SH-SY5Y (cell line): ENCODE data around the gene ZFP69B.

ENCODE experiments used
- GATA2 ChIP-seq: IDR thresholded peaks from 2 replicates; pipeline ENCODE4 v1.6.1; 2011; ENCODE audit warnings: mild to moderate bottlenecking, low read depth, low read length
- GATA3 ChIP-seq: IDR thresholded peaks from 2 replicates; pipeline ENCODE4 v1.6.1; 2011; ENCODE audit warnings: low read depth, mild to moderate bottlenecking, low read length, moderate library complexity

Gene ZFP69B

DNA sequence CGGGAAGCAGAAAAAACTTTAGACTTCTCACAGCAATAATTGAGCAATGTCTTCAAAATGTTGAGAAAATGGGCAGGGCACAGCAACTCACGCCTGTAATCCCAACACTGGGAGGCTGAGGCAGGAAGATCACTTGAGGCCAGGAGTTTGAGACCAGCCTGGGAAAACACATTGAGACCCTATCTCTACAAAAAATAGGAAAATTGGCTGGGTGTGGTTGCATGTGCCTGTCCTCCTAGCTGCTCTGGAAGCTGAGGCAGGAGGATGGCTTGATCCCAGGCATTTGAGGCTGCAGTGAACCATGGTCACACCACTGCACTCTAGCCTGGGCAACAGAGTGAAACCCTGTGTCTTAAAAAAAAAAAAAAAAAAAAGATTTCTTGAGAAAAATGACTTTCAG is 19.1 kb downstream of the ZFP69B start:
- TF ChIP-seq GATA2 (no peak), GATA3 (no peak)

DNA sequence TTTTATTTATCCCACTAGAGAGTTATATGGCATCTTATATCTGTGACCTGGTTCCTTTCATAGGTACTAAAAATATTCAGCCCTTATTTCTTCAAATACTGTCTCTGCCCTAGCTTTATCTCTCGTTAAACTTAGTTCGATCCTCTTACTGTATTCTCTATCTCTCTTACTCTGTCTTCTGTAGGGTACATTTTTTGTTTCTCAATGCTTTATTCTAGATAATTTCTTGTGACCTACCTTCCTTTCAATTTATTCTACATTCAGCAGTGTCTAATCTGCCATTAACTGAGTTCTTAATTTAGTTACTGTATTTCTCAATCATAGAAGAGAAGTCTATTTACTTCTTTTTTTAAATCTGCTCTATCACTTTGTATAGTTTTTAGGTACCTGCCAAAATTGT is 25.0 kb downstream of the ZFP69B start:
- TF ChIP-seq GATA3 (no peak), GATA2 (no peak)

DNA sequence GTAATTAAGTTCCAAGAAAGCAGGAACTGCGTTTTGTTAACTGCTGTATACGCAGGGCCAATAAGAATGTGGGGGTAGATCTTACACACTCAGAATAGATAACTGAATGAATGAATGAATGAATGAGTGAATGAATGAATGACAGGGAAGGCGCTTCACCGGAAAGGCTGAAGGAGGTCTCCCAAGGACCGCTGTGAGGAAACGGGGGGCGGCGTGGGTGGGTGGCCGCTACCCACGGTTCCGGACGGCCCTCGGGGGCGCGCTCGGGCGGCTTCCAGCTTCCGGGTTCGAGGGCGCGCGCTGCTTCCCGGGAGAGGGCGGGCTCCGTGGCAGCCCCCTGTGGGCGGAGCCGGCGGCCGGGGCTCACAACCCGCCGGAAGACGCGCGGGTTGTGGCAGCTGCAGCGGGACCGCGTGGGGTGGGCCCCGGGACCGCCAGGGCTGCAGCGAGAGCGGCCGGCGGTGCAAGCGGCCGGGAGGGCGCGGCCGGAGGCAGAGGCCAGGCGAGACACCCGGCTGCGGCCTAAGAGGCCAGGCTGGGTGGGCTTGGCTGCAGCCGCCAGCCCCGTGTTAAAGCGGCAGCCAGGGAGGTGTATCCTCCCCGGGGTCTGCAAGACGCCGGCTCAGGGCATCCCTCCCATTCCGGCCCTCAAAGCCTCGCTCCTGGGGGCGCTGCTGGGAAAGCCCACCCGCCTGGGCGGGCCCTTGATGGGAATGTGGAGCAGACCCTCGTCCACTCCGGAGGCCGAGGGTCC is 26.8 kb downstream of the ZFP69B start, which contains the start of gene ZFP69:
Gene ZFP69, plus strand, starts transcription at position 367 of the 754 bp plus-strand sequence. CDS start 2,072 bp downstream, outside the sequence.
- TF ChIP-seq GATA3 (no peak), GATA2 (no peak)

DNA sequence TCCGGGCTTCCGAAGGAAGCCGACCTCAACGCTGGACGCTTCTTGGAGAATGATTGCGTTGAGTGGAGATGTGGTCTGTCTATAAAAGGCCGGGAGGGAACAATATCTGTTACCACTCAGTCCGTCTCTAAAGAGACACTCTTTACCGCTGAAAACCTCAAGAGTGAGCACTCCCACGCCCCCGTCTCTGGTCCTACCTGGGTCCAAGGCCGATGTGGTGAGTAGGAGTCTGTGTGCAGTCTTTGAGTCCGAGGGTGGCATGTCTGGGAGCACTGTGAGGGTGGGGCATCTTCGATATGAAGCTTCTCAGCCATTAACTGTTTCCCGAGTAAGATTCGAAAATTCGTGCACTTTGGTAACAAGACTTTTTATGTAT is 27.4 kb downstream of the ZFP69B start:
- no peak for TF ChIP-seq GATA2
- no peak for TF ChIP-seq GATA3

DNA sequence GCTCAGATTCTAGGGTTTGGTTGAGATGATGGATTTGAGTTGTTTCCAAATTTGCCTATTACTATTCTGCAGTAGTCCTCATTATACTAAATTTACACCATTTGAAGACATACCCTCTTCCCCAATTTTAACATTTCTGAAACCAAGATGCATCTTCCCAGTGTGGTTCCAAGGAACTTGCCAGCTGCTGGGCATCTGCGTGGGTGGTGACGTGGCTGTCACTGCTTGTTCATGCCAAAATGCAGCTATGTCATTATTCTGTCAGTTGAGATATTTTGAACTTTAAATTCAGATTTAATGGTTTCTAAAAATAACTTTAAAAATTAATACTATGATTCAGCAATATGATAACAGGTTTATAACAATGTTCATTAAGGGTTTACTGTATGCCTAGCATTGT is 28.0 kb downstream of the ZFP69B start:
- no peak for TF ChIP-seq GATA2
- no peak for TF ChIP-seq GATA3

DNA sequence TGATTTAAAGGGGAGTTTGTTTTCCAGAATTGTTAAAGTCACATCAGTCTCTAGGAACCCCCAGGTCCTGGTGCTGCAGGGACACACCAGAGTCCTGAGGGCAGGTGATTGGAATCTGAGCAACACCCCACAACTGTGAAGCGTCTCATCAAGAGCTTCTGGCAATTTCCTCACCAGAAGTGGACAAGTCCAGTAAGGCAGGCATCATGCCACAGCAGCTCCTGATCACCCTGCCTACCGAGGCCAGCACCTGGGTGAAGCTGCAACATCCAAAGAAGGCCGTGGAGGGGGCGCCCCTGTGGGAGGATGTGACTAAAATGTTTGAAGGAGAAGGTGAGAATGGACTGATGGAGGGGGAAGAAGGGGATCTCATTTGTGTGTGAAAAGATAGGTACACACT is 28.9 kb downstream of the ZFP69B start:
- TF ChIP-seq GATA2 (no peak), GATA3 (no peak)

DNA sequence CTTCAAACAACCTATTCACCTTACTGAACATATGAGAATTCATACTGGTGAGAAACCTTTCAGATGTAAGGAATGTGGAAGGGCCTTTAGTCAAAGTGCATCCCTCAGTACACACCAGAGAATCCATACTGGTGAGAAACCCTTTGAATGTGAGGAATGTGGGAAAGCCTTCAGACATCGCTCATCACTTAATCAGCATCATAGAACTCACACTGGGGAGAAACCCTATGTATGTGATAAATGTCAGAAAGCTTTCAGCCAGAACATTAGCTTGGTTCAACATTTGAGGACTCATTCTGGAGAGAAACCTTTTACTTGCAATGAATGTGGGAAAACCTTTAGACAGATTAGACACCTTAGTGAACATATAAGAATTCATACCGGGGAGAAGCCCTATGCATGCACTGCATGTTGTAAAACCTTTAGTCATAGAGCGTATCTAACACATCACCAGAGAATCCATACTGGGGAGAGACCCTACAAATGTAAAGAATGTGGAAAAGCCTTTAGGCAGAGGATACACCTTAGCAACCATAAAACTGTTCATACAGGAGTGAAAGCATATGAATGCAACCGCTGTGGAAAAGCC is 45.1 kb downstream of the ZFP69B start:
- no peak for TF ChIP-seq GATA2
- no peak for TF ChIP-seq GATA3

DNA sequence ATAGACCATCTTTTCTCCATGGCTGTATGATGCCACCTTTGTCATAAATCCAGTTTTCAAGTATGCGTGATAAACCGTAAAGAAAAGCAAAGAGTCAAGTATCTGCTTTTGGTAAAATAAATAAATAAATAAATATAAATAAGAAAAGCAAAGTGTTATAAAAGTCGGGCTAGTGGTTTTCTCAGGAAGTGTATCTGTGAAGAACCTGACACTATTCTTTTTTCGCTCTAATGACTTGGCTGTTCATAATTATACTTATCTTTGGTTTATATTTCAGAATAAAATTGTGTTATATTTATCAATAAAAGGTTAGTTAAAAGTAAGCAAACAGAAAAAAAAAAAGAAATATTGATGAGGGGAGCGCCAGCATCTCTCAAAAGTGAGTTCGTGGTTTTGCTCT is 57.7 kb downstream of the ZFP69B start:
- no peak for TF ChIP-seq GATA3
- no peak for TF ChIP-seq GATA2

DNA sequence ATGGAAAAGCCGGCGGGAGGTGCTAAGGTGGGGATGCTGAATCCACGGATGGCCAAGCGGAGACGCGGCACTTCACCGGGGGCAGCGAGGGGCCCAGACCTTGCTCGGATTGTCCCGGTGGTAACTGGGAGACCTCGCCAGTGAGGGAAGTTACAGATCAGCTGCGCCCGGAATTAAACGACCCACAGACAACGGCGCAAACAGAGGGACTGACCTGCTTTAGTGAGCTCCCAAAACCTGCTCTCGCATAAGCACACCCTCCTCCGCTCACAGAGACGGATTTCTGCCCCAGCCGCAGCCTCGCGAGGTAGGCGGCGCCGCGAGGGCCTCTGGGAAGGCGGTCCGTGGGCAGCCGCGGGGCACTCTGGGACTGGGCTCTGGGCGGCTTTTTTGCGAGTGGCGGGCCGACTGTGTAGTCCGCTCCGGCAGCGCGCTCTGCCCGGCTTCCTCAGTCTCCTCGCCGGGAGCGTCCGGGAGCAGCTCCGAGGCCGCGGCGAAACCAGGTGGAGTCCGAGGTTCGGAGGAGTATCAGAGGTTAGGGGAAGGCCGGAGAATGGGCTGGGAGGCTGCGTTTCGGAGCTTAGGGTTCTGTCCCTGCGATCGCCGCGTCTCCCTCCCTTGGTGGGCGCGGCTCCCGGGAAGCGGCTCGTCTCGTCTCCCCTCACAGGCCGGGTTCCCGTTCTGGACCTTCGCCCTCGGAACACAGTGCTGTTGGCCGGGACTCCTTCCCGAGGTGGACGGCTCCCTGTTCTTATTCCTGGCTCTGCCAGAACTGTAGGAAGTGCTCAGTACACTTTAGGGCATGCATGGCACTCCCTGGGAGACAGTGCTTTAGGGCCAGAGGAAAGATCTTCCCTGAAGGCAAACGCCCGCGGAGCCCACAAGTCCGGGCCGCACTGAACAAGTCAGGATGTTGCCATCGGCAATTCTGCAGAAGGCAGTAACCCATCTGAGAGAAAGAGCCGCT is 58.4 kb downstream of the ZFP69B start, which contains the start of gene EXO5:
Gene EXO5, plus strand, starts transcription at position 393 of the 967 bp plus-strand sequence. CDS start 5,778 bp downstream, outside the sequence.
- TF ChIP-seq GATA2, result no peak
- TF ChIP-seq GATA3, result no peak
